Mesothelial cell of epicardium (in vitro differentiated cells): ENCODE results near the gene CAMKK1. TPM values are rescaled to one million over a fixed set of nuclear protein-coding genes. Genes with fewer than 3 reads are reported as not detected.

ENCODE experiments used
- DNase-seq, 2 experiments: peaks; one replicate each; pipeline ENCODE4 v3.0.0; 2021; ENCODE audit warnings: low spot score in 2 of 2; ENCODE audit not compliant: unreplicated experiment in 2 of 2
- H3K27ac Mint-ChIP-seq: 2 replicates; pipeline ENCODE4 v1.8.0; 2021; ENCODE audit warnings: mixed read lengths
- H3K27me3 Mint-ChIP-seq: 2 replicates; pipeline ENCODE4 v1.8.0; 2021; ENCODE audit warnings: low read depth, mixed read lengths
- H3K36me3 Mint-ChIP-seq: 2 replicates; pipeline ENCODE4 v1.8.0; 2021; ENCODE audit warnings: mixed read lengths
- H3K4me1 Mint-ChIP-seq: 2 replicates; pipeline ENCODE4 v1.8.0; 2021; ENCODE audit warnings: mixed read lengths
- H3K4me3 Mint-ChIP-seq: 2 replicates; pipeline ENCODE4 v1.8.0; 2021; ENCODE audit warnings: mild to moderate bottlenecking, moderate library complexity, mixed read lengths
- H3K9me3 Mint-ChIP-seq: 2 replicates; pipeline ENCODE4 v1.8.0; 2021; ENCODE audit warnings: mixed read lengths
- CTCF ChIP-seq: fragments of 200-600 bp; sonication (generic); IDR thresholded peaks from one replicate; pipeline ENCODE4 v1.5.0; 2021; ENCODE audit warnings: antibody characterized with exemption; ENCODE audit not compliant: unreplicated experiment
- total RNA-seq: library from RNA; stranded (reverse); gene quantifications from 3 replicates; pipeline ENCODE4 v1.2.1, GENCODE V29; 2021

CAMKK1 gene
- total RNA-seq, 1 donor from 2014 or later, result 4.3 TPM

- TF ChIP-seq CTCF, result no peak
- no peaks in the 10 kb centered on the region for H3K27me3 Mint-ChIP-seq
- no peak overlapping the region for H3K27ac Mint-ChIP-seq
- no peak overlapping the region for H3K4me3 Mint-ChIP-seq
- DNase-seq, result no peak
- peaks cover 8% of the 10 kb centered on the region for H3K4me1 Mint-ChIP-seq
- peaks cover 37% of the 10 kb centered on the region for H3K36me3 Mint-ChIP-seq
- H3K9me3 Mint-ChIP-seq, result no peaks in the 10 kb centered on the region
These were observed 66.7 kb downstream of the CAMKK1 start for GRCh38 chr17:3826191-3826590.

- DNase-seq, result no peak
- H3K9me3 Mint-ChIP-seq, result no peaks in the 10 kb centered on the region
- no peak overlapping the region for H3K27ac Mint-ChIP-seq
- peaks cover 33% of the 10 kb centered on the region for H3K36me3 Mint-ChIP-seq
- H3K27me3 Mint-ChIP-seq, result no peaks in the 10 kb centered on the region
- no peak for TF ChIP-seq CTCF
- H3K4me1 Mint-ChIP-seq, result peaks cover 8% of the 10 kb centered on the region
- H3K4me3 Mint-ChIP-seq, result no peak overlapping the region
These were observed 71.8 kb downstream of the CAMKK1 start for GRCh38 chr17:3821101-3821500.

GRCh38 chr17:3818786-3819185 lies 74.1 kb downstream of the CAMKK1 start:
- Mint-ChIP-seq H3K27ac (no peak overlapping the region), H3K4me3 (no peak overlapping the region), H3K36me3 (peaks cover 37% of the 10 kb centered on the region), H3K27me3 (no peaks in the 10 kb centered on the region), H3K4me1 (peaks cover 8% of the 10 kb centered on the region), H3K9me3 (no peaks in the 10 kb centered on the region)
- no peak for DNase-seq
- TF ChIP-seq CTCF, result no peak

- H3K36me3 Mint-ChIP-seq, result peaks cover 34% of the 10 kb centered on the region
- H3K4me1 Mint-ChIP-seq, result peaks cover 8% of the 10 kb centered on the region
- no peak overlapping the region for H3K4me3 Mint-ChIP-seq
- no peaks in the 10 kb centered on the region for H3K9me3 Mint-ChIP-seq
- no peak overlapping the region for H3K27ac Mint-ChIP-seq
- no peak for TF ChIP-seq CTCF
- DNase-seq, result no peak
- no peaks in the 10 kb centered on the region for H3K27me3 Mint-ChIP-seq
These were observed 74.8 kb downstream of the CAMKK1 start for GRCh38 chr17:3817851-3818605.

- TF ChIP-seq CTCF, result no peak
- Mint-ChIP-seq H3K4me3 (no peak overlapping the region), H3K27me3 (no peaks in the 10 kb centered on the region), H3K9me3 (no peaks in the 10 kb centered on the region), H3K36me3 (peaks cover 24% of the 10 kb centered on the region), H3K27ac (no peak overlapping the region), H3K4me1 (no peaks in the 10 kb centered on the region)
- DNase-seq, result no peak
These were observed 76.9 kb downstream of the CAMKK1 start for GRCh38 chr17:3815925-3816324.
